Measurements from ENCODE around the gene KIAA0408.

Gene KIAA0408

DNA sequence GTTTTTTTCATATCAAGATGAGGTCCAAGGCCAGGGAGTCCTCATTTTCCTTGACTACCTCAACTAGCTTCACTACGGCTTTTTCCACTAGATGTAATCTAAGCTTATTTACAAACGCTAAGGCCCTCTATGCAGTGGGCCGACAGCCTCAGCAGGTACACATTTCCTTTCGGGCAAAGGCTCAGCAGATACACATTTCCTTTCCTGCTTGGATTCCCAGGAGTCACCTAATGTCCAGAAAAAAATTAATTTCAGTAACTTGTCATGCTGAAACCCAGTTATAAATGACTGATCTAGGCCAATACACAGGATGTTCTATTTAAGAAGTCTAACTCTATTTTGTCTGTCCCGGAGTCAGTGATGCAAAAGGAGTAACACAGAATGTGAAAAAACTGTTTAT lies 7.2 kb upstream of the KIAA0408 start:
- in situ Hi-C loops (cut with HindIII; ENCODE audit: low sequenced_read_pairs), result no loop called here
- no peak overlapping the region for H3K4me3 ChIP-seq (ENCODE audit: low read depth, low read length)
- DNase-seq (ENCODE audit: low read depth), result no peak
- TF ChIP-seq, protein P1, sequence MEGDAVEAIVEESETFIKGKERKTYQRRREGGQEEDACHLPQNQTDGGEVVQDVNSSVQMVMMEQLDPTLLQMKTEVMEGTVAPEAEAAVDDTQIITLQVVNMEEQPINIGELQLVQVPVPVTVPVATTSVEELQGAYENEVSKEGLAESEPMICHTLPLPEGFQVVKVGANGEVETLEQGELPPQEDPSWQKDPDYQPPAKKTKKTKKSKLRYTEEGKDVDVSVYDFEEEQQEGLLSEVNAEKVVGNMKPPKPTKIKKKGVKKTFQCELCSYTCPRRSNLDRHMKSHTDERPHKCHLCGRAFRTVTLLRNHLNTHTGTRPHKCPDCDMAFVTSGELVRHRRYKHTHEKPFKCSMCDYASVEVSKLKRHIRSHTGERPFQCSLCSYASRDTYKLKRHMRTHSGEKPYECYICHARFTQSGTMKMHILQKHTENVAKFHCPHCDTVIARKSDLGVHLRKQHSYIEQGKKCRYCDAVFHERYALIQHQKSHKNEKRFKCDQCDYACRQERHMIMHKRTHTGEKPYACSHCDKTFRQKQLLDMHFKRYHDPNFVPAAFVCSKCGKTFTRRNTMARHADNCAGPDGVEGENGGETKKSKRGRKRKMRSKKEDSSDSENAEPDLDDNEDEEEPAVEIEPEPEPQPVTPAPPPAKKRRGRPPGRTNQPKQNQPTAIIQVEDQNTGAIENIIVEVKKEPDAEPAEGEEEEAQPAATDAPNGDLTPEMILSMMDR (IDR thresholded peaks at IDR 0.05; ENCODE audit: low read depth, low read length, missing control alignments), result no peak

DNA sequence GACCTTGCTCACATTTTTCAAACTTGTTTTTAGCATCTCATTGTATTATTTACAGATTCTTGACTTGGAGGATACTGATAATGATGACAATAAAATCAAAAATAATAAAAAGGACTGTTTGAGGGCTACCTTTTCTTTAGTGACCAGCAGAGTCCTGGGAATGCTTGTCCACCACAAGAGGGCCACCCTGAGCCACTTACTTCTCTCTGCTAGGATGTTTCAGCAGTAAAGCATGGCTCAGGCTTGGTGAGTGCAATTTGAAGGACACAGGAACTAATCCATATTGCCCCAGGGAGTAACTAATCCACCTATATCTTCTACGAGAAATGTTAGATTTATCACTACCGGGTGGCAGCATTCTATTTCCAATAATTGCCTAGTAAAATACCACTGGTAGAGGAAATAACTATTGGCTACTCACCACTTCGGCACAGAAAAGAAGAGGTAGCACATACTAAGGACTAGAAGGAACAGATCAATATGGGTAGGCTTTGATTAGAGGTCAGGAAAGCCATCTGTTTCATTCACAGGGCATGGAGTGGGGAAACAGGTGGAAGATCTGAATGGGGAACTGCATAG lies 5.8 kb upstream of the KIAA0408 start:
- in situ Hi-C loops (cut with HindIII; ENCODE audit: low sequenced_read_pairs), result no loop called here

DNA sequence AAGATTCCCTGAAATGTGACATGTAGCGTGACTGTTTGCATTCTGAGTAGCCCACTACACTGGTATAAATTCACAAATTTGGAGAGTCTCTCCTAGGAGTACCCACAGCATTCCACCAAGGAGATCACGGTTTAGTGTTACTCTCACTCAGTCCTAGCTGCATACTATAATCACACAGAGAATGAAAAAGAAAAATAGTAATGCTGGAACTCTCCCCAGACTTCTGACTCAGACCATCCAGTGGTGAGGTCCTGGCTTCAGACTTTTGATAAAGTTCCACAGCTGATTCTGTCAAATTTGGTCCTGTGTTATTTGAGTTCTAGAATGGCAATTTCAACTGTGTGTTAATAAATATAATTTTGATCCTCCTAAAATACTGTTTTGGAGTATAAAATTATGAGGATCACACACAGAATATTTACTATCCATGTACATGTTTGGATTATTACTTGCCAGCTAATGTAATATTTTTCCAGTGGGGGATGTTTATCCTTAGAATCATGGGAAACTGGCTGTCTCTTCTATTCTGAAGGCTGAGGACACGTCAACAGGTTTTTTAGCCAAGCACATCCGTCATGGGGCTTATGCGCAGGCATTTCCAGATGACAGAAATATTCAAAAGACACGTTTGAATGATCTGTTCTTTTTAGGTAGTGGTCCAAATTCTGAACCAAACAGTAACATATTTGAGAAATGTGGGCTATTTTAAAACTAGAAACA lies 5.1 kb upstream of the KIAA0408 start:
- DNase-seq (ENCODE audit: low read depth), result peak; percentile 88
- in situ Hi-C loops (cut with HindIII; ENCODE audit: low sequenced_read_pairs), result no loop called here
- H3K4me3 ChIP-seq (ENCODE audit: low read depth, low read length), result no peak overlapping the region
- TF ChIP-seq, protein P1 (IDR thresholded peaks at IDR 0.05; ENCODE audit: low read depth, low read length, missing control alignments), result no peak

More for the DNA sequence above, 5.8 kb upstream of the KIAA0408 start:
- TF ChIP-seq, protein P1 (IDR thresholded peaks at IDR 0.05; ENCODE audit: low read depth, low read length, missing control alignments), result peak; percentile 97
- no peak overlapping the region for H3K4me3 ChIP-seq (ENCODE audit: low read depth, low read length)
- DNase-seq (ENCODE audit: low read depth), result peak; percentile 59

DNA sequence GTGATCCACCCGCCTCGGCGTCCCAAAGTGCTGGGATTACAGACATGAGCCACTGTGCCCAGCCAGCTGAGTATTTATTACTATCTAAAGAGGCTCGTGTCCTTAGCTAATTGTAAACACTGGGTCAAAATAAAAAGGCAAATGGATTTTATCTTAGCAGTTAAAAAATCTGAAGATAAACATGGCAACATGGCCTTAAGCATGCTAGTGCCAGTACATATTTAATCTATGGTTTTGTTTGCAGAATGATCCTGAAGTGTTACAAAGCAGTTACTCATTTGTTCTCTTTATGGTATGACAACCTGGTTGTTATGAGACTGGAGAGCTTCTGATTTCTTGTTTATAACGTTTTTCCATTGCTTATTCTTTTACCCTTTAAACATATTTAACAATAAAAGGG lies 3.9 kb upstream of the KIAA0408 start:
- DNase-seq (ENCODE audit: low read depth), result no peak
- TF ChIP-seq, protein P1 (IDR thresholded peaks at IDR 0.05; ENCODE audit: low read depth, low read length, missing control alignments), result no peak
- in situ Hi-C loops (cut with HindIII; ENCODE audit: low sequenced_read_pairs), result no loop called here
- H3K4me3 ChIP-seq (ENCODE audit: low read depth, low read length), result no peak overlapping the region

DNA sequence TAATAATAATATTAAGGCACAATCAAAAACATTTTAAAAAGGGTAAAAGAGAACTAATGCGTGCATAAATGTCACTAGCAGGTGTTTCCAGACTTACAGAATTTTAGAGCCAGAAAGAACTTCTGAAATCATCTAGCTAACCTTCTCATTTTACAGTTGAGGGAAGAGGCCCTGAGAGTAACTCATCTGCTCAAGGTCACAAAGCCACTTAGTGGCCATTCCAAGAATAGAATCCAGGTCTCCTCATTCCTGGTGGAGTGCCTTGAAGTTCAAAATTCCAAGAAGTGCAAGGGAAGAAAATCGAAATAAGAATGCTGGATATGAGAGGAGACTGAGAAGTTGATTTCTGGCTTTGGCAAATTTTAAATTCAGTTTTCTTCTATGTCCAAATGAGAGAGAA lies 3.2 kb upstream of the KIAA0408 start:
- TF ChIP-seq, protein P1 (IDR thresholded peaks at IDR 0.05; ENCODE audit: low read depth, low read length, missing control alignments), result no peak
- DNase-seq (ENCODE audit: low read depth), result no peak
- in situ Hi-C loops (cut with HindIII; ENCODE audit: low sequenced_read_pairs), result no loop called here

DNA sequence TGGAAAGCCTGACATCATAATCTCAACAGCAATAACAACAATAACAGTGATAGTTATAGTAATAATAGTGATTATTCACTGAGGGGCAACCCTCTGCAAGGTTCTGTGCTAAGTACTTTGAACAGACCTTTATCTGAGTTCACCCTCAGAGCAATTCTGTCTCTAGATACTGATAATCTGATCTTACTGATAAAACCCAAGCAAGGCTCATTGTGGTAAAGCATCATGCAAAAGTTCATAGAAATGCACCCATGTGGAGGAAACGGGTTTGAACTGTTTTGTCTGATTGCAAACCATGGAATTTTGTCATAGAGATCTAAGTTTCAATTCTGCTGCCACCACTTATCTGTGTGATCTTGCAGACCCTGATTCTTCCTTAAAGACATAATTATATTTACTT lies 1.3 kb upstream of the KIAA0408 start:
- DNase-seq (ENCODE audit: low read depth), result no peak
- TF ChIP-seq, protein P1 (IDR thresholded peaks at IDR 0.05; ENCODE audit: low read depth, low read length, missing control alignments), result no peak
- no peak overlapping the region for H3K4me3 ChIP-seq (ENCODE audit: low read depth, low read length)
- in situ Hi-C loops (cut with HindIII; ENCODE audit: low sequenced_read_pairs), result no loop called here

More for the DNA sequence above, 3.2 kb upstream of the KIAA0408 start:
- no peak overlapping the region for H3K4me3 ChIP-seq (ENCODE audit: low read depth, low read length)

All from astrocyte of the cerebellum (primary cell).